Endodermal cell (in vitro differentiated cells): ENCODE results near the gene HCFC1. TPM values are rescaled to one million over a fixed set of nuclear protein-coding genes. Genes with fewer than 3 reads are reported as not detected.

Source experiments
- DNase-seq: peaks from one replicate; pipeline ENCODE4 v3.0.0-alpha.2; 2017
- H3K27ac ChIP-seq: 2 replicates; pipeline ENCODE4 v1.5.1; 2013; ENCODE audit warnings: mild to moderate bottlenecking, low read depth, low read length, moderate library complexity
- H3K27me3 ChIP-seq: 2 replicates; pipeline ENCODE4 v1.6.1; 2013; ENCODE audit warnings: mild to moderate bottlenecking, low read length, moderate library complexity; ENCODE audit not compliant: insufficient read depth, control insufficient read depth, poor library complexity, severe bottlenecking
- H3K36me3 ChIP-seq: 2 replicates; pipeline ENCODE4 v1.7.0; 2013; ENCODE audit warnings: mild to moderate bottlenecking, low read length, moderate library complexity; ENCODE audit not compliant: control insufficient read depth, insufficient read depth
- H3K4me1 ChIP-seq: one replicate; pipeline ENCODE4 v1.7.0; 2013; ENCODE audit warnings: low read length; ENCODE audit not compliant: control insufficient read depth, insufficient read depth
- H3K4me3 ChIP-seq: 2 replicates; pipeline ENCODE4 v1.5.1; 2013; ENCODE audit warnings: mild to moderate bottlenecking, low read length, moderate library complexity
- H3K9ac ChIP-seq: 2 replicates; pipeline ENCODE4 v1.6.1; 2013; ENCODE audit warnings: mild to moderate bottlenecking, low read length, moderate library complexity; ENCODE audit not compliant: poor library complexity, severe bottlenecking; ENCODE audit errors: extremely low read depth
- H3K9me3 ChIP-seq: 2 replicates; pipeline ENCODE4 v1.6.1; 2013; ENCODE audit warnings: mild to moderate bottlenecking, low read length, moderate library complexity; ENCODE audit not compliant: control insufficient read depth
- H3K27ac Mint-ChIP-seq: 2 replicates; pipeline ENCODE4 v1.8.0; 2020; ENCODE audit warnings: mixed read lengths
- H3K27me3 Mint-ChIP-seq: 2 replicates; pipeline ENCODE4 v1.8.0; 2021; ENCODE audit warnings: mild to moderate bottlenecking, mixed read lengths; ENCODE audit not compliant: insufficient read depth
- H3K36me3 Mint-ChIP-seq: 2 replicates; pipeline ENCODE4 v1.8.0; 2020; ENCODE audit warnings: low read depth, mixed read lengths
- H3K4me1 Mint-ChIP-seq: 2 replicates; pipeline ENCODE4 v1.8.0; 2020; ENCODE audit warnings: mixed read lengths
- H3K4me3 Mint-ChIP-seq: 2 replicates; pipeline ENCODE4 v1.8.0; 2020; ENCODE audit warnings: mild to moderate bottlenecking, moderate library complexity, mixed read lengths
- H3K9me3 Mint-ChIP-seq: 2 replicates; pipeline ENCODE4 v1.8.0; 2020; ENCODE audit warnings: mild to moderate bottlenecking, mixed read lengths
- WGBS, 2 experiments: methylation state at CpG; one replicate each; pipeline versions ENCODE4 v1.1.5 to v1.1.7; 2013; ENCODE audit warnings: missing lambda C conversion rate in 2 of 2, mixed read lengths in 1 of 2; ENCODE audit not compliant: insufficient coverage in 1 of 2, insufficient read length in 1 of 2; 5-methylcytosine and 5-hydroxymethylcytosine counted together
- total RNA-seq, 2 donors: library from RNA; stranded (reverse); fragmentation: NEBNext Ultra II Directional in 1 of 2; extraction: Animal tissue kit (Norgen Biotek cat#: 25700) in 1 of 2; gene quantifications; 2 replicates in 1 of 2; 3 replicates in 1 of 2; pipeline ENCODE4 v1.2.1, GENCODE V29; 2021
- TF ChIP-seq, protein P1 (sequence below): fragments of 200-600 bp; sonication (generic); conservative IDR thresholded peaks from 2 replicates; pipeline ENCODE4 v1.5.0; 2021; ENCODE audit warnings: antibody characterized with exemption, mild to moderate bottlenecking

The HCFC1 gene
- total RNA-seq, 2 donors from 2014 or later, result 93.4 to 112 TPM

DNA sequence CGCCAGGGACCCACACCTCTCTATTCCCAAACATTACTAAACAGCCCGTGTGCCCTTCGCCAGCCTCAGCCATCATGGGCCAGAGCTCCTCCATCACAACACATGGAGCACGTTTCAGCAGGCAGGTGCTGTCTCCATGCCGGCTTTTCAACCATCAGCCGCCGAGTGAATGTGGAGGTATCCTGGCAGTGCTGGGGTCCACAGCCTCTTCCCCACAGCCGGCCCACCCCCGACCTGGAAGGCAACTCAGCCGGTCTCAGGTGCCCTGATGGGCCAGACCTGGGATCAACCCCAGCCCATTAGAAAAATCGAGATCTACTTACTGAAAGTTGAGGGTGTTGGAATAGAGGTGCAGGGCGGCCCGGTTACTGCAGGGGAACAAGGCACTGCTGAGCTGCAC lies 39.9 kb downstream of the HCFC1 start:
- peaks cover 7% of the 10 kb centered on the region for H3K4me1 Mint-ChIP-seq
- Histone ChIP-seq H3K4me1 (no peaks in the 10 kb centered on the region), H3K27ac (no peak overlapping the region), H3K4me3 (no peak overlapping the region), H3K36me3 (peaks cover 8% of the 10 kb centered on the region), H3K9me3 (no peaks in the 10 kb centered on the region), H3K9ac (no peak overlapping the region), H3K27me3 (no peaks in the 10 kb centered on the region)
- no peak overlapping the region for H3K27ac Mint-ChIP-seq
- H3K4me3 Mint-ChIP-seq, result no peak overlapping the region
- WGBS, 2 experiments, result 97% methylated on average over 5 to 11 of the region's 13 CpGs
- TF ChIP-seq, protein P1, sequence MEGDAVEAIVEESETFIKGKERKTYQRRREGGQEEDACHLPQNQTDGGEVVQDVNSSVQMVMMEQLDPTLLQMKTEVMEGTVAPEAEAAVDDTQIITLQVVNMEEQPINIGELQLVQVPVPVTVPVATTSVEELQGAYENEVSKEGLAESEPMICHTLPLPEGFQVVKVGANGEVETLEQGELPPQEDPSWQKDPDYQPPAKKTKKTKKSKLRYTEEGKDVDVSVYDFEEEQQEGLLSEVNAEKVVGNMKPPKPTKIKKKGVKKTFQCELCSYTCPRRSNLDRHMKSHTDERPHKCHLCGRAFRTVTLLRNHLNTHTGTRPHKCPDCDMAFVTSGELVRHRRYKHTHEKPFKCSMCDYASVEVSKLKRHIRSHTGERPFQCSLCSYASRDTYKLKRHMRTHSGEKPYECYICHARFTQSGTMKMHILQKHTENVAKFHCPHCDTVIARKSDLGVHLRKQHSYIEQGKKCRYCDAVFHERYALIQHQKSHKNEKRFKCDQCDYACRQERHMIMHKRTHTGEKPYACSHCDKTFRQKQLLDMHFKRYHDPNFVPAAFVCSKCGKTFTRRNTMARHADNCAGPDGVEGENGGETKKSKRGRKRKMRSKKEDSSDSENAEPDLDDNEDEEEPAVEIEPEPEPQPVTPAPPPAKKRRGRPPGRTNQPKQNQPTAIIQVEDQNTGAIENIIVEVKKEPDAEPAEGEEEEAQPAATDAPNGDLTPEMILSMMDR, result no peak
- H3K36me3 Mint-ChIP-seq, result peaks cover 15% of the 10 kb centered on the region
- H3K27me3 Mint-ChIP-seq, result peaks cover 1% of the 10 kb centered on the region
- peaks cover 72% of the 10 kb centered on the region for H3K9me3 Mint-ChIP-seq
- DNase-seq, result no peak

DNA sequence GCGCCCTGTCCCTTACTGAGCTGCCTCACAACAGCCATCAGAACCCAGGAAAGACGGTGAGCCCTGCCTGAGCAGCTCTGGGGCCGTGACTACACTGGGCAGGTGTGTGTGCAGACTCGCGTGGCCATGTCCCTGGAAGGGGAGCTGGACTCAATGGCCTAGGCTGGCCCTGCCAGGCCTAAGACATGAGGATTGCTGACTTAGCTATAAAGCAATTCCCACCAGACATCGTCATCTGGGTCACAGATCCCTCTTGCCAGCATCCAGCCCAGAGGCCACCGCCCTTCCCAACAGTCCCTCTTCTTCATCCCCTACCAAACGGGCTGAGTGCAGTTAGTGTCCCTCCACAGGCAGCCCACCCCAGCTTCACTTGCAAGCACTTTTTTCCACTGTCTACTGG lies 40.5 kb downstream of the HCFC1 start:
- Histone ChIP-seq H3K4me1 (no peaks in the 10 kb centered on the region), H3K4me3 (no peak overlapping the region), H3K27ac (no peak overlapping the region), H3K9ac (no peak overlapping the region), H3K27me3 (no peaks in the 10 kb centered on the region), H3K9me3 (no peaks in the 10 kb centered on the region), H3K36me3 (peaks cover 8% of the 10 kb centered on the region)
- DNase-seq, result no peak
- H3K4me1 Mint-ChIP-seq, result peaks cover 7% of the 10 kb centered on the region
- WGBS, 2 experiments, result 88 to 100% methylated on average over 2 to 8 of the region's 8 CpGs
- no peak overlapping the region for H3K4me3 Mint-ChIP-seq
- TF ChIP-seq, protein P1, result no peak
- H3K27ac Mint-ChIP-seq, result no peak overlapping the region
- peaks cover 69% of the 10 kb centered on the region for H3K9me3 Mint-ChIP-seq
- H3K36me3 Mint-ChIP-seq, result peaks cover 14% of the 10 kb centered on the region
- no peaks in the 10 kb centered on the region for H3K27me3 Mint-ChIP-seq

DNA sequence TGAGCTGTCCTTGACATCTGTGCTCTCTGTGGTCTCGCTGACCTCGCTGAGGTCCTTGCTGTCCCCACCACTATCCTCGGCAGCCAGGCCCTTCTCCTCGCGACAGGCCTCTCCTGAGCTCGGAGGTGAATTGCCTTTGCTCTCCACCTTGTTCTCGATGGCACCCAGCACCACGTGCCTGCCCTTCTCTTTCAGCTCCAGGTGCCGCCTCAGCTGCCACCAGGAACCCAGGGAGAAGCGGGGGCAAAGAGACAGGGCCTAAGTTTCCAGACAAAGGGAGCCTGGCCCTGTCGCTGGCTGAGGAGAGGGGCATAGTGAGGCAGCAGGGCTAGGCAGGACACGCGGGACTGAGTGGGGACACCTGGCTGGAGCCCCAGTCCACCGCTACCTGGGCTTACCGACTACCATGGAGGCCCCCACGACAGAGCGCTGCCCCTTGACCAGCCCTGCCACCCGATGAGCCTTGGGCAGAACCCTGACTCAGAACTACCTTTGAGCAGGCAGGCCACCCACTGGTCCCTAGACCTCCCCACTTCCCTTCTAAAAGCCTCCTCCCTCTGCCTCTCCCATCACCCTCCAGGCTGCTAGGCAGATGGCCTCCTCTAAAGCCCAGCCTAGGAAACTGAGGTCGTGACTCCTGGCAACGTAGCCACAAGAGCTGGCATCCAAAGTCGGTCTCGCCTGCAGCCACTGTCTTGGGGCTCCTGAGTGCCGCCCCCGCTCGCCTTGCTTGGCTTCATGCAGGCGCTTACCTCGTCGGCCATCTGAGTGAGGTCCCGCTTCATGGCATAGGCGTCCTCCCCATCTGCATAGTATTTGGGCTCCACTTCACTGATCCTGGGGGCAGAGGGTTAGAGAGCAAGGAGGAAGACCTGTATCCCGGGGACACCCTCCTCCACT lies 41.4 kb downstream of the HCFC1 start:
- Histone ChIP-seq H3K27me3 (no peaks in the 10 kb centered on the region), H3K9ac (no peak overlapping the region), H3K36me3 (peaks cover 8% of the 10 kb centered on the region), H3K4me1 (no peaks in the 10 kb centered on the region), H3K4me3 (no peak overlapping the region), H3K9me3 (no peaks in the 10 kb centered on the region), H3K27ac (no peak overlapping the region)
- TF ChIP-seq, protein P1, result no peak
- no peaks in the 10 kb centered on the region for H3K27me3 Mint-ChIP-seq
- H3K9me3 Mint-ChIP-seq, result peaks cover 66% of the 10 kb centered on the region
- no peak for DNase-seq
- H3K27ac Mint-ChIP-seq, result no peak overlapping the region
- H3K4me1 Mint-ChIP-seq, result peaks cover 7% of the 10 kb centered on the region
- peaks cover 14% of the 10 kb centered on the region for H3K36me3 Mint-ChIP-seq
- H3K4me3 Mint-ChIP-seq, result no peak overlapping the region
- 94 to 98% methylated on average over 11 to 31 of the region's 31 CpGs for WGBS, 2 experiments
